Muscle of back (tissue), 11 donors: Measurements from ENCODE around the gene ZNF414. TPM values are rescaled to one million over a fixed set of nuclear protein-coding genes. Genes with fewer than 3 reads are reported as not detected.

ENCODE experiments used
- DNase-seq, 3 donors: peaks; one replicate each; pipeline versions ENCODE4 v3.0.0 to v3.0.0-alpha.2; 2013
- polyA plus RNA-seq, 10 donors: library from polyadenylated mRNA; unstranded; fragments of 120-200 nt; gene quantifications; one replicate each; pipeline ENCODE4 v1.2.1, GENCODE V29; 2013; ENCODE audit not compliant: insufficient read length in 10 of 10

Gene ZNF414
- polyA plus RNA-seq, 10 donors: 10.9 to 18.1 (median 12.9) TPM

DNA sequence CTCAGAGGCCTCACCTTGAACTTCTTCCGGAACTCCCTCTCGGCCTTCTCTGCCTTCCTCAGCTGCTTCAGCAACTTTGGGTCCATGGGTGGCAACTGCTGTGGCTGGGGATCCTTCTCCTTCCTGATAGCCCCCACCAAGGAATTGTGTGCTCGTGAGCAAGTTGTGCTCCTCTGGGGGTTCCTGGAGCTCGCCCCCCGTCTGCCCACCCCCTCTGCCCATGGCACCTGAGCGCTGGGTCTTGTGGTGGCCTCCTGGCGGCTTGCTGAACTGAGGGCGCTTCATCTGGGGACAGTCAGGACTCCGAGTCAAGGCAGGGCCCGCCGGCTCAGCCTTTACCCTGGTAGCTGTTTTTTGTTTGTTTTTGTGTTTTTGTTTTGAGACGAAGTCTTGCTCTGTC is 23.1 kb downstream of the ZNF414 start:
- no peak for DNase-seq

DNA sequence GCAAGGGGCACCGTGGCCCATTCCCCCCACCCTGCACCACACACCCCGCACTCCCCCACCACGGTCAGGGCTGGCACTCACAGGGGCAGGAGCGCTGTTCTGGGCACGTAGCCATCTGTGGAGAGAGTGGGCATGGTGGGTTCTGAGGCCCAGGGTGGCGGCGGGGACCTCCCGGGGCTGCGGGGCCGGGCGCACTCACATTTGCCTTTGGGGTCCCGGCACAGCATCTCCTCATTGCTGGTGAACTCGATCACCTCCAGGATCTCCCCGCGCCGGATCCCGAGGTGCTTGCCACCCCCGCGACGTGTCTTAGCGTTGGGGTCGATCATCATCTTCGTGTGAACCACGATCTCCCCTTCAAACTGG is 23.6 kb downstream of the ZNF414 start:
- no peak for DNase-seq

DNA sequence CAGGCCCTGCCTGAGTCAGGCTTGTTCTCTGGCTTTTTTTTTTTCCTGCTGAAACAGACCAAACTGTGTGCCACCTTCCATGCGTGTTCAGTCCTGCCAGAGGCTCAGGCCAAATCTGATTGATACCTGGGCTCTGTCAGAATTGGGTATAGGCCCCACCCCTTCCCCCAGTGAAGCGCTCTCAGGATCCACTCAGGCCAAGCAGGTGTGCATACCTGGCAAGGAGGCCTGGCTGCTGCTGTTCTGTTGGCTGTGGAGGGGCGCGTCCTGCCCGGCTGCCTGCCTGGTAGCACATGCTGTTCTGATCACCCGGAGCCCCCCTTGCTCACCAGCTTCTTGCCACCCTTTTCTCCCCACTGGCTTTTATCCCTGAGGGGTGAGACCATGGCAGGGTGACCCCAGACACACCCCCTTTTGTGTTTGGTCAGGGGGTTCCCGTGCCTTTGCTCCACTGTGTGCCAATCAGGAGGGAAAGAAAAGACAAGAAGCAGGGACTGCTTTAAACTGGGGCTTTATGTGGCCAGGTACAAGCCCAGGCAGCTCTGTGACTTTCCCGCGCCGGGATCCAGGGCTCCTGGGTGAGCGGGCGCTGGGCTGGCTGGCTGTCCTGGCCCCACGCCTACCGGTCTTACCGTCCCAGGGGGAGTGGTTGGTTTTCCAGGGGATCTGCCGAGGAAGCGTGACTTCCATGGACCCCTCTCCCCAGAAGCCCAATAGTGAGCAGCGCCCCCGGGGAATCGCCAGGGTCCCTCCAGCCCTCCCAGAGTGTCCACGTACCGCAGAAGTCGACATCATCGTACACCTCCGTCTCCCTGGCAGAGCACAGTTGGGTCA is 24.2 kb downstream of the ZNF414 start:
- DNase-seq: no peak

DNA sequence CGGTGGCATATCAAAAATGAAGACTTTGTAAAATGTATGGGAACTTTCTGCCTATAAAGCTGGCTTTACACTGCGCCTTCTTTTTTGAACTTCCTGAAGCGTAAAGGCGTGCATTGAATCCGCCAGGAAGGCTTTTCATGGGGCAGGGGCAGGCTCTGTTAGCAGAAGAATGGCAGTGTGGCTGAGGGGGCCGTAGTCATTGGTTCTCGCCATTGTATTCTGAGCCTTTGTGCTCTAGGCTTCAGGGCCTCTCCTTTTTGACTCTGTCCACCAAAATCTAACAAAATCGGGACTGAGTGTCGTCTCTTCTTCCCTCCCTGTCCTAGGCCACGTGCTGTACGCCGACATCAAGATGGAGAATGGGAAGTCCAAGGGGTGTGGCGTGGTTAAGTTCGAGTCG is 25.6 kb downstream of the ZNF414 start:
- no peak for DNase-seq

DNA sequence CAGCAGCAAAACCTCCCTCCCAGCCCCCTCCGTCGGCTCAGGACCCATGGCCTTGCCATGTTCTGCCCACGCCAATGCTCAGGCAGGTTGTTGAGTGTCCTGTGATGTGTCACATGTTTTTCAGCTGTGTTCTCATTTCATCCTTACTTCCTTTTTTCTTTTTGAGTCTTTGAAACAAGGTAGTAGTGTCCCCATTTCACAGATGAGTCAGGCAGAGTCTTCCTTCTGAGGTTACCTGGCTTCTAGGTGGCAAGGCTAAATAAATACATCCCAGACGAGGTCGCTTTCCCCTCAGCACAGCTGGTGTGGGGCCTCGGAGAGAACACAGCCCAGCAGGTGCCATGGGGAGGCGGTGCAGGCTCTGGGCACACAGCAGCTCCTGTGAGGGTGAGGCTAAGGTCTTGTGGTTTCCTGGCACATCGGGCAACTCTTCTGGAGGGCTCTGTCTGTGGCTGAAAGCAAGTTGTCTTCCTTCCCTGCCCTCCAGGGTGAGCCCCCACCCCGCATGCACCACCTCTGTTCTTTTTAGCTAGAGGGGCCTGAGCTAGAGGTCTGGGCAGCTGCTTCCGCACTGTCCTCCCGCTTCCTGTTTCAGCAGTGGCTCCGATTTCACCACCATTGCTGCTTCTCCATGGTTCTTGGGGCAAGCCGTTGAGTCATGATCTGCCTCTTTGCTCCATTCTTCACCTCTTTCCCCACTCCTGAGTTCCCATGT is 26.7 kb downstream of the ZNF414 start:
- DNase-seq: peak in 1 of 3 donors; percentile 50

DNA sequence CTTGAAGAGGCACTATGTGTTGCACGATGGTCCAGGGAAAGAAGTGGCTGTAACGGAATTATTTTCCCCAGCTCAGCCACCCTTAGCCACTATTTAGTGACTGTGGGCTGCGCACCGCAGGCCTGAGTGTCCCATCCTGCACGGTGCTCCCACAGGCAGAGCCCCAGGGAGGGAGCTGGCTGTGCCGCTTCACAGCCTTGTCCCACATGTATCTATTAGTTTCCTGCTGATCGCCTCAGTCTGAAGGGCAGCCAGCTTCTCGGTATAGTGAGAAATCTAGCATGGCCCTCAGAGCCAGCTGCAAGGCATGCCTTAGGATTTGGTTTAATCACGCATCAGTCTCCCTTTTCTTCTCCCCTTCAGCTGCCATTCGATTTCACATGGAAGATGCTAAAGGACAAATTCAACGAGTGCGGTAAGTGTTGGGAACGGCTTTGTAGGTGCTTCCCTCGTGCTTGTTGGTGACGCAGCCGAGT is 27.3 kb downstream of the ZNF414 start:
- no peak for DNase-seq

DNA sequence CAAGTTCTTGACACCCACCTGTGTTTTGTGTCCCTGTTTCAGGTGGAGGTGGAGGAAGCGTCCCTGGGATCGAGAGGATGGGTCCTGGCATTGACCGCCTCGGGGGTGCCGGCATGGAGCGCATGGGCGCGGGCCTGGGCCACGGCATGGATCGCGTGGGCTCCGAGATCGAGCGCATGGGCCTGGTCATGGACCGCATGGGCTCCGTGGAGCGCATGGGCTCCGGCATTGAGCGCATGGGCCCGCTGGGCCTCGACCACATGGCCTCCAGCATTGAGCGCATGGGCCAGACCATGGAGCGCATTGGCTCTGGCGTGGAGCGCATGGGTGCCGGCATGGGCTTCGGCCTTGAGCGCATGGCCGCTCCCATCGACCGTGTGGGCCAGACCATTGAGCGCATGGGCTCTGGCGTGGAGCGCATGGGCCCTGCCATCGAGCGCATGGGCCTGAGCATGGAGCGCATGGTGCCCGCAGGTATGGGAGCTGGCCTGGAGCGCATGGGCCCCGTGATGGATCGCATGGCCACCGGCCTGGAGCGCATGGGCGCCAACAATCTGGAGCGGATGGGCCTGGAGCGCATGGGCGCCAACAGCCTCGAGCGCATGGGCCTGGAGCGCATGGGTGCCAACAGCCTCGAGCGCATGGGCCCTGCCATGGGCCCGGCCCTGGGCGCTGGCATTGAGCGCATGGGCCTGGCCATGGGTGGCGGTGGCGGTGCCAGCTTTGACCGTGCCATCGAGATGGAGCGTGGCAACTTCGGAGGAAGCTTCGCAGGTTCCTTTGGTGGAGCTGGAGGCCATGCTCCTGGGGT is 28.2 kb downstream of the ZNF414 start:
- no peak for DNase-seq

DNA sequence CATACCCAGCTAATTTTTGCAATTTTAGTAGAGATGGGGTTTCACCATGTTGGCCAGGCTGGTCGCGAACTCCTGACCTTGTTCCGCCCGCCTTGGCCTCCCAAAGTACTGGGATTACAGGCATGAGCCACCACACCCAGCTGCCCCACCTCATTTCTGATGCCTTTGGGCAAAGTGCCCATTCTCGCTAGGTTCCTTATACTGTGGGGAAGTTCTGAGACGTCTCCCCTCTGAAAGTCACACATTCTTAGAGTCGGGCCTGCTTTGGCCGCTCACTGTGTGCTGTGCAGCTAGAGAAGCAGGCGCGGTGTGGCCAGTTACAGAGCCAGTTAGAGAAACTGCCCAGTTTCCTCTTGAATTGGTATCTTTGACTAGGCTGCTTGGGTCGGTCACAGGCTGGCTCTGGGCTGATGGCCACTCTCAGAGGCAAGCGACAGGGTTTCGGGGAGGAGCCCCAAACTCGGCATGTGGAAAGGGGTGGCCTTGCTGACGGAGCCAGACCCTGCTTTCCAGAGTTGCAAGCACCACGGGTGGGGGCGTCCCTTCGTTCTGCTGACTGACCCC is 29.6 kb downstream of the ZNF414 start:
- no peak for DNase-seq

DNA sequence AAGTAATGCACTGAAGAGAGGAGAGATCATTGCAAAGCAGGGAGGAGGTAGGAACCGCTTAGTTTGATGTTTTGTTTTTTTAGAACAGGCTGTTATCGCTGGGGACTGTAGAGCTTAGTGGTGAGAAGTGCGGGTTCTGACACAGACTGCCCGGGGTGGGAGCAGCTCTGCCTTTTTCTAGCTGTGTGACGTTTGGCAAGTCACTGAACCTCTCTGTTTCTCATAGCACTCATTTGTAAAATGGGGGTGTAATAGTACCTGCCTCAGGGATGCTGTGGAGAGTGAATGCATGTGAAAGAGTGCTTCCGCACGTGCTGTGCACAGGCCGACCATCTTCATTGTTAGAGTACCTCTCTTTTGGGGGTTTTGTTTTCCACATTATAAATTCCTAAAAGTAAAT is 30.8 kb downstream of the ZNF414 start:
- no peak for DNase-seq

DNA sequence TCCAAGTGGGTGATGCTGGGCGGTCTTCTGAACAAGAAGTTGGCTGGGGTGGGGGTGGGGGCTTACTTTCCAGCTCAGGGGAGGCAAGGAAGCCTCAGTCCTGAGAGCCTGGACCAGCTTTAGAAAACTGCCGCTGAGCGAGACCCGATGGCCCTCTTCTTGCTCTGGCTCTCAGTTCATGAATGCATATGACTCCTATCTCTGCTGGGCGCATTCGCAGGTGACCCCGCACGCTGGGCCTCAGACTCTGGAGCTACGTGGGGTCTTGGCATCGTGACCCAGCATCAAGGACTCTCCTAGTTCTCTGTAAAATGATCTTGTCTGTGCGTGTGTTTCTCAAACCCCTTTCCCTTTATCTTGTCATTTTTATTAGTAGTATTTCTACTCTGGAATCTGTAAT is 31.3 kb downstream of the ZNF414 start:
- DNase-seq: no peak

DNA sequence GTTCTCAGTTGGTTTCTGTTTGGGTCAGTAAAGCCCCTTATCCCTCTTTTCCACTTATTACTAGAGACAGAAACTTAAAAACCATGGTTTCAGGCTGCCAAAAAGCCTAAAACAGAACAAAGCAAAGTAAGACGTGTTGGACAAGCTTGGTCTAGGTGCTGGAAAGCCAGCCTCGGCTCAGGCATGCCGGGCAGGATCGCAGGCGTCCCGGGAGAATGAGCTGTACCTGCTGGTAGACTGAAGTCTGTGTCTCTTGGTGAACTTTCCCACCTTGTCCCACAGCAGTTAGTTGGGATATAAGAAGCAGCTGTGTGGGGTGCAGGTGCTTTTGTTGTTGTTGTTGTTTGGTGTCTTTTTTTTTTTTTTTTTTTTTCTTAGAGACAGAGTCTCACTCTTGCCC is 32.4 kb downstream of the ZNF414 start:
- DNase-seq: no peak

DNA sequence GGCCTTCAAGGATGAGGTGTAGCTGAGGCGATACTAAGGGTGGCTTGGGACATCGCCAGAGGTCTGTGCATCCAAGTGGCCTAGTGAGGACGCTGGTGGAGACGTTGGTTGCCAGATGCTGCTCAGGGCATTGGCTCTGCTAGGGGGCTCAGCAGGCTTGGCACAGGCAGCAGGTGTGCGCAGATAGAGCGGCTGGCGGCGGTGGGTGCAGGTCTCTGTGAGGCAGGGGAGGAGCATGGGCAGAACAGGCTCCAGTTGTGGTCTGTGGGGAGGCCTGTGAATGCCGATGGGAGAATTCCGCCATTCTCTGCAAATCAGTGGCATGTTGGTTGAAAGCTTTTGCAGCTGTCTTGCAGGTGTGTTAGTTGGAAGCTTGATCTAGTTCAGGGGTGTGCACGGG is 32.8 kb downstream of the ZNF414 start:
- DNase-seq: no peak

DNA sequence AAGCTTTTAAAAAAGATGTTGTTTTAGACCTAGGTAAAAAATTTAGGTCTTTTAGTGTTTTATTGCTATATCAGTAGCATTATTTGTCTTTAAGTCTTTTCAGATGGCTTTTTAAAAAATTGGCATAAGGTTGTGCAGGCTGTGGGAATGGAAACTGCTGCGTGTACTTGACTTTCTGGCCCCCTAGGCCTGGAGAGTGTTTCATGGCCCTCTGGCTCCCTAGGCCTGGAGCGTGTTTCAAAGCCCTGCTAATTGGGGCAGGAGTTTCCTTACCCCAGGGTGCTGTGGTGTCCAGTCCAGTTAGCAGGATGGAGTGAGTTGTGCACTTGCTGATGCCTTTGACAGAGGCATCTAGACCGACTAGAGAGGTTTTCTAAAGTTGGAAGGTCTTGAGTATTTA is 35.4 kb downstream of the ZNF414 start:
- peak in 1 of 3 donors; percentile 48 for DNase-seq

DNA sequence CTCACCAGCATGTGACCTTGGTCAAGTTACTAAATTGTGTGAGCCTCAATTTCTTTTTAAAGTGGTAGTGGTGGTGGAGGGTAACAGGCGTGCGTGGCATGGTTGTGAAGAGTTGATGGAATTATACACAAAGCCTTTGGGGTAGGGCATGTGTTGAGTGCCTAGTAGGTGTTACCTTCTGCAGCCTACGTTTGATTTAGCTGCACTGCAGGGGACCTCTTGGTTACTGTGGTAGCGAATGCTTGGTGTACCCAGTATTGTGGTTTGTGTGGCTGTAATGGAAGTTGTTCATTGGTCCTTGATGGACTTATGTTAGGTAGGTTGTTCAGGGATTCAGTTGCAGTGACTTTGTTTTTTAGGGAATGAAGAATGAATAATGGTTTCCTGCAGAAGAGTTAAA is 36.1 kb downstream of the ZNF414 start:
- DNase-seq: no peak

DNA sequence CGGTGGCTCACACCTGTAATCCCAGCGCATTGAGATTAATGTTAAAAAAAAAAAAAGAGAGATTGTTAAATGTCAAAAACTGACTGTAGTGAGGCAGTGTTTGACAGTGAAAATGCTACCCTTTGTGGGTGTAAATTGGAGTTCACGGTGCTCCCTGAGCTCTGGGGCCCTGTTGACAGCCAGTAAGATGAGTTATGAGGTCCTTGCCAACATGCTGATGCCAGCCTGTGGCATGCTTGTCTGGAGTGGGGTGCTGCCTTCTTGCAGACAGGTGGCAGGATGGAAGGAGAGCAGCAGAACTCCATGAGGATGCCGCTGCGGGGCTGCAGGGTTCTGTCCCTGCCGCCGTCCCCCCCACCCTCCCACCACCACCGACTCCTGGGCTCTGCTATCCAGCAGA is 37.4 kb downstream of the ZNF414 start:
- no peak for DNase-seq

DNA sequence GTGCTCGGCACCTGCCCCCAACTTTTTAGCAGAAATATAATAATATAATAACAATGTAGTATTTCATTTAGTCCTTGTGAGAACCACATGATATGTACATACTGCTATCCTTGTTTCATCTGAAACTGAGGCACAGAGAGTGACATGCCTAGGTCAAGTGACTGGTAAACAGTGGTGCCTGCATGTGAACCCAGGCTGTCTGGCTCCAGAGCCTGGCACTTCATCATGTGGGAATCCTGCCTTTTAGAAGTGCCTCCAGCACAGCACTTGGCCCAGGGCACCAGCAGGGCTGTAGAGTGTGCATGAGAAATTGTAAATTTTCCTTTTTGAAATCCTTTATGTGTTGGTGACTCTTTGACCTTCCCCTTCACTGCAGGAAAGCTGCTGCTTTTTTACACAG is 39.0 kb downstream of the ZNF414 start:
- DNase-seq: no peak

DNA sequence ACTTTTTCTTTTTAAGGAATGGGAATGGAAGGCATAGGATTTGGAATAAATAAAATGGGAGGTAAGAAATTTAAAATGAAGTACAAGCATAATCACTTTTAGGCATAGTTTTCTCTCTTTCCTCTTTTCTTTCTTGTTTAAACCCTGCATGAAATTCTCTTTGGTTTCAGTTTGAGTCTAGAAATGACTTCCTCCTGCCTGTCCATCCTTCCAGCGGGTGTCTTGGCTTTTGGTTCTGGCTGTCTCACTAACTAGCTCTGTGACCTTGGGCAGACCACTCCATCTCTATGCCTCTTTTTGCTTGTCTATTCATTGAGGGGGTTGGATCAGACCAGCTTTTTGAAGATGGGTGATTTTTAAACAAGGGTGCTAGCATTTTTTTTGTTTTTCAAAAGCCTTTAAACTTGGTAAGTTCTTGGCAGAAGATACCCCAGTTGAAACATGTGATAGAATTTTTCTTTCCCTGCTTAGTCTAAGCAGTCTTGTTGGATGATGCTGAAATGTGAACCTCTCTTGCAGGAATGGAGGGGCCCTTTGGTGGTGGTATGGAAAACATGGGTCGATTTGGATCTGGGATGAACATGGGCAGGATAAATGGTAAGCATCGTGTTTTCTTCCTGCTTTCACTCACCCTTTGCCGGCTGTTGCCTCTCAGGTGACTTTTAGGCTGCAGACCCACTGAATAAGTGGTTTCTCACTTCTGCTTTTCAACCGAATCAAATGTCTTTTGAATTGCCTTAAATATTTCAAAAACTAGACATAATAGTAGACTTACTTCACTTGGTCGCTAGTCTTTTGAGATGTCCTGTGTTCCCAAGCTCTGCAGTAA is 40.1 kb downstream of the ZNF414 start:
- DNase-seq: no peak

DNA sequence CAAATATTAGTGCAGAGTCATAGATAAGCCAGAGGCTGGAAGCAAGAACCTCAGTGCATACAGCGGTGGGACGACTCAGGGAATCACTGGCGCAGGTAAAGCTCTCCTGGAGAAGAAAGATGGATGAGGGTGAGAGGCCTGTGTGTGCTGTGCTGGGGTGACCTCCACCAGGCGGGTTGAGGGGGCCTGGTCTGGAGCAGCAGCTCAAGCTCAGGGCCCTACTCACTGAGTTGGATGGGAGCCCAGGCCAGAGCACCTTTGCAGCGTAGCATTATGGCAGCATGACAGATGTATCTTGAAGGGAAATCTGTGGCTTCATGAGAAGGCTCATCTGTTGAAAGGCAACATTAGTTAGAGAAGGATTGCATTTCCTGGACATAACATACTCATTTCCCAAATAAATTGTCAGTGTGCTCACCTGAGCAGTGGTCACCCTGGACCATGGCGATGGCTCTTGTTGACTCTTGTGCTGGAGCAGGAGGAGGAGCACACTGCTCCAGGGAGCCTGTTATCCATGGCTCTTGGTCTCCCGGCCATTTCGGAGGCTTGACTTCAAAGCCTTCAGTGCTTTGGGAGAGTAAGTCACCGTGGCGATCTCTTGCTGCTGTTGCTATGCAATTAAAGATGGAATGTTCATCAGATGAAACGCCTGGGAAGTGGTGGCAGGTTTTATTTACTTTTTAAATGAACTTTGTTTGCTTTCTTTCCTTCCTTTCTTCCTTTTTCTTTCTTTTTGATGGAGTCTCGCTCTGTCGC is 44.2 kb downstream of the ZNF414 start:
- no peak for DNase-seq

DNA sequence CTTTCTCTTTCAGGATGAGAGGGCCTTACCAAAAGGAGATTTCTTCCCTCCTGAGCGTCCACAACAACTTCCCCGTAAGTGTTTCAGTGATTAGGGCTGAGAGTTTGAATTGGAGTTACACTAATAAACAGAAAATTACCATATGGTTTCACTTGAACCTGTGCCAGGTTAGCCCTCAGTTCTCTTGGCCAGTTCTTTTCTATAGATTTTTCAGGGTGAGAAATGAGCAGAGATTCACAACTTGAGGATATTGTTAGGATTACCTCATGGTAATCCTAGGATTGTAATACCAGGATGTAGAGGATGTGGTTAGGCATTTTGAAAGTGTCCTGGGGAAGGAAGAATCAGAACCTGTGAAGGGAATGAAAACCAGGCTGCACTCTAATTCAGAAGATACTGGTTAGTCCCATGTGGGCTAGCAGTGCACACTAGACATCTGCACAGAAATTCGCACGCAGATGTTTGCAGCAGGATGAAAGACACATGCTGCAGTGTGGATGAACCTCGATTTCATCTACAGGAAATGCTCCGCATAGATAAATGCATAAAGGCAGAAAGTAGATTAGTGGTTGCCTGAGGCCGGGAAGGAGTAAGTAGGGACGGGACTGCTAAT is 45.1 kb downstream of the ZNF414 start:
- peak; percentile 11 to 71 (median 29) for DNase-seq

DNA sequence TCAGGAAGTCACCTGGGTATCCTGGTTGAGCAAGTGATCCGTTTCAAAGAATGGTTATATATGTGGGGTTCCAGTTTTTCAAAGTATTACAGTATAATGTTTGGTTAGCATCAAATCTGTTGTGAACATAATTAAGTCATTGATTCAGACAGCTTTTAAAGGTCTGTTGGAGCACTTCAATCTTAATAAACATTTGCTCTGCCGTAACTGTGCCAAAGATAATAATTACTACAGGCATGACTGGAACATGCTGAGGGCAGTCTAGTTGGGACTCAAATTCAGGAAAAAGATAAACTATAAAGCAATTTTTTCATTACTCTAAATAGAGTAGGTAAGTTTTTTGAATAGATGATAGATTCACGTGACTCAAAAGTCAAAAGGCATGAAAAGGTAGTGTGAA is 45.8 kb downstream of the ZNF414 start:
- DNase-seq: no peak
